Activated naive CD4-positive, alpha-beta T cell treated with anti-CD3 and anti-CD28 coated beads, Interleukin-2, amount 10 ng/mL, durations not matched to agents 7 days and 5 days (primary cell): ENCODE data around the gene DEPDC1B.
A peak's percentile ranks its signal among the peaks of the same experiment; 100 is the strongest.
"Not testable (repeated sequence)": the region's sequence is repeated elsewhere in the genome, so short reads cannot be mapped to it uniquely, and the experiment has no call there.

Experiments used
- CTCF ChIA-PET: fragments of 350-600 bp; sonication (Branson Sonifier 250); formaldehyde crosslinking; loops from one replicate; lab custom pipeline; 2021; ENCODE audit warnings: antibody characterized with exemption; lab: Charles Lee
- DNase-seq: peaks from one replicate; pipeline ENCODE4 v3.0.0-alpha.2; 2020
- H3K27ac Mint-ChIP-seq: one replicate; pipeline ENCODE4 v1.8.0; 2021; ENCODE audit warnings: mild to moderate bottlenecking, moderate library complexity, mixed read lengths
- H3K27me3 Mint-ChIP-seq: one replicate; pipeline ENCODE4 v1.8.0; 2021; ENCODE audit warnings: mild to moderate bottlenecking, mixed read lengths
- H3K36me3 Mint-ChIP-seq: one replicate; pipeline ENCODE4 v1.8.0; 2021; ENCODE audit warnings: mixed read lengths
- H3K4me1 Mint-ChIP-seq: one replicate; pipeline ENCODE4 v1.8.0; 2021; ENCODE audit warnings: mixed read lengths
- H3K4me3 Mint-ChIP-seq: one replicate; pipeline ENCODE4 v1.8.0; 2021; ENCODE audit warnings: mild to moderate bottlenecking, moderate library complexity, mixed read lengths
- H3K9me3 Mint-ChIP-seq: one replicate; pipeline ENCODE4 v1.8.0; 2021; ENCODE audit warnings: mixed read lengths

DEPDC1B gene

DNA sequence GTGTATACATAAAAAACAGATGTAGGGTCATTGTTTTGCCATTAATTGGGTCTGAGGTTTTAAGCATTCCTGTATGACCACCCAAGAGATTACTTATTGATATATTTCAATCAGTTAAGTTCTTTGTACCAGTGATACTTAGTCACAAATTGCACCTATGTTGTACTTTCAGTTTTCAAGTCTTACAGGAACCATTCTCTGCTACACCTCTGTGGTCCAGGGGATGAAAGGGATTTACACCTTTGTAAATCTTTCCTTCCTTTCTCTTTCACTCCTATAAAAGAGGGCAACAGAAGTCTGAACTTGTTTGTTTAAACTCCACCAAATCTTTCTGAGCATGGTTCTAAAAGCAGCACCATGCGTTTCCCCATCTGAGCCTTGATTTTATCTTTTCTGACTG is 86.1 kb downstream of the DEPDC1B start:
- no peak overlapping the region for H3K4me3 Mint-ChIP-seq
- peaks cover 39% of the 10 kb centered on the region for H3K36me3 Mint-ChIP-seq
- H3K9me3 Mint-ChIP-seq, result peaks cover 10% of the 10 kb centered on the region
- peaks cover 19% of the 10 kb centered on the region for H3K4me1 Mint-ChIP-seq
- CTCF ChIA-PET, result no interaction called here
- DNase-seq, result no peak
- H3K27ac Mint-ChIP-seq, result peak overlapping the region; percentile 80
- H3K27me3 Mint-ChIP-seq, result no peaks in the 10 kb centered on the region

DNA sequence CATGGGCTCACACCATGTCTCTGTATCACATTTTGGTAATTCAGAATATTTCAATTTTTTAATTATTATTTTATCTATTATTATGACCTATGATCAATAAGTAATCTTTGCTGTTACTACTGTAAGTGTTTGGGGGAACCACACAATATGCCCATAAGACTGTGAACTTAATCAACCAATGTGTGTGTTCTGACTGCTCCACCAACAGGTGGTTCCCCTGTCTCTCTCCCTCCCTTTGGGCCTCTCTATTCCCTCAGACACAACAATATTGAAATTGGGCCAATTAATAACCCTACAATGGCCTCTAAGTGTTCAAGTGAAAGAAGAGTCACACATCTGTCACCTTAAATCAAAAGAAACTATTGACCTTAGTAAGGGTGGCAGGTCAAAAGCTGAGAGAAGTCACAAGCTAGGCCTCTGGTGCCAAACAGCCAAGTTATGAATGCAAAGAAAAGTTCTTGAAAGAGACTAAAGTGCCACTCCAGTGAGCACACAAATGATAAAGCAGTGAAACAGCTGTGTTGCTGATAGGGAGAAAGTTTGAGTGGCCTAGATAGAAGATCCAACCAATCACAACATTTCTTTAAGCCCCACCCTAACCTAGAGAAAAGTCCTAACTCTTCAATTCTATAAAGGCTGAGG is 88.7 kb downstream of the DEPDC1B start:
- H3K9me3 Mint-ChIP-seq, result peaks cover 8% of the 10 kb centered on the region
- DNase-seq, result no peak
- CTCF ChIA-PET, result no interaction called here
- H3K27me3 Mint-ChIP-seq, result no peaks in the 10 kb centered on the region
- H3K4me1 Mint-ChIP-seq, result peaks cover 19% of the 10 kb centered on the region
- no peak overlapping the region for H3K4me3 Mint-ChIP-seq
- H3K27ac Mint-ChIP-seq, result no peak overlapping the region
- H3K36me3 Mint-ChIP-seq, result peaks cover 33% of the 10 kb centered on the region

DNA sequence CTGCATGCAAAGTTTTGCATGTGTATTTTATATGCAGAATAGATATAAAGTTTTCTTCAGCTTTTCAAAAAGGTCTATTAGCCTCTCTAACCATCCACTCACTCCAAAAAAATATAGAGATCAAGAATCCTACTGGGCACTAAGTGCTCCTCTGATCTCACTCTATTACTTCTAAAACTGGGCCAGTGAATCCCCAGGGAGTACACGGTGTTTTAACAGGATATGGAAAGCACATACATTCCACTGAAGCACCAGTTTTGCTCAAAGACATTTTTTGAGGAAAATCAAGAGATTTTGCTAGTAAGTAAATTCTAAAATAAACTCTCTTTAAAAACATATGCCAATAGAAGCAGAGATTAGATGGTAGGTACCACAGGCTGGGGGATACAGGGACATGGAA is 95.2 kb downstream of the DEPDC1B start:
- Mint-ChIP-seq H3K9me3 (no peaks in the 10 kb centered on the region), H3K4me1 (no peaks in the 10 kb centered on the region), H3K27ac (no peak overlapping the region), H3K27me3 (no peaks in the 10 kb centered on the region), H3K4me3 (no peak overlapping the region), H3K36me3 (peaks cover 32% of the 10 kb centered on the region)
- no peak for DNase-seq
- CTCF ChIA-PET, result no interaction called here

- H3K4me1 Mint-ChIP-seq, result peaks cover 32% of the 10 kb centered on the region
- peaks cover 42% of the 10 kb centered on the region for H3K36me3 Mint-ChIP-seq
- no peak overlapping the region for H3K27ac Mint-ChIP-seq
- H3K4me3 Mint-ChIP-seq, result no peak overlapping the region
- no peaks in the 10 kb centered on the region for H3K9me3 Mint-ChIP-seq
- CTCF ChIA-PET, result interaction anchor here (1.3 kb wide), 1 partner anchor 14 kb away, joined by 3 read pairs; no protein-coding TSS in a partner anchor
- peaks cover 4% of the 10 kb centered on the region for H3K27me3 Mint-ChIP-seq
- no peak for DNase-seq
These were observed 101.5 kb downstream of the DEPDC1B start for GRCh38 chr5:60598424-60598823.

DNA sequence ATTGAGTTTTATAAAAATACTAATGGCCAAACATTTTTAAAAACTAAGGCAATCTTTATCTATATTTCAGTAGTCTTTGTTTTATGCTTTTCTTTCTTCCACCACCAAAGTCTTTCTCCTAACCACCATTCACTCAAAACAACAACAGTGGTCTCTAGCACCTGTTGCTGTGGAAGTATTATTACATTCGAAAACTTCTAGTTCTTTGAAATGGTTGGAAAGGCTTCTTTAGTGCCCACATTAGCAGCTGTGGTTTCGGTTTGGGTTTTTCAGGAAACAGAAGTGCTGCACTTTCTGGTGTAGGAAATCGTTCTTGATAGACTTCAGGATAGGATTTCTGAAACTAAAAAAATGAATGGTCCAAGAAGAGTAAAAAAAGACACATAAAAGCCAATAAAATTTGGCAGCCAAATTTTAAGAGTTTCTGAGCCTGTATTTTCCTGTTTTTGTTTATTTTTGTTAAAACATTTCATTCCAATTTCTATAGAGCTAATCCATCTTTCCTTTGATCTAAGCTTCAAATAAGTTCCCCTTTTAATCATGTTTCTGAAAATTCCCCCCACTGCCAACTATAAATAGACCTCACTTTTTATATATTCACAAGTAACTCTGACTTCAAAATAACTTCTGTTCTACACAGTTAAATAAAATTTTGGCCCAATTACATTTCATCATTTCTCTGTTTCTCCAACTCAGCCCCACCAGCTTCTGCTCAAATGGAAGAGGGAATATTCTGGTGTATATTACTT is 102.2 kb downstream of the DEPDC1B start:
- H3K36me3 Mint-ChIP-seq, result peaks cover 37% of the 10 kb centered on the region
- CTCF ChIA-PET, result no interaction called here
- peak; percentile 65 for DNase-seq
- no peak overlapping the region for H3K4me3 Mint-ChIP-seq
- peaks cover 4% of the 10 kb centered on the region for H3K27me3 Mint-ChIP-seq
- H3K27ac Mint-ChIP-seq, result peak overlapping the region; percentile 3
- H3K9me3 Mint-ChIP-seq, result no peaks in the 10 kb centered on the region
- H3K4me1 Mint-ChIP-seq, result peaks cover 32% of the 10 kb centered on the region

DNA sequence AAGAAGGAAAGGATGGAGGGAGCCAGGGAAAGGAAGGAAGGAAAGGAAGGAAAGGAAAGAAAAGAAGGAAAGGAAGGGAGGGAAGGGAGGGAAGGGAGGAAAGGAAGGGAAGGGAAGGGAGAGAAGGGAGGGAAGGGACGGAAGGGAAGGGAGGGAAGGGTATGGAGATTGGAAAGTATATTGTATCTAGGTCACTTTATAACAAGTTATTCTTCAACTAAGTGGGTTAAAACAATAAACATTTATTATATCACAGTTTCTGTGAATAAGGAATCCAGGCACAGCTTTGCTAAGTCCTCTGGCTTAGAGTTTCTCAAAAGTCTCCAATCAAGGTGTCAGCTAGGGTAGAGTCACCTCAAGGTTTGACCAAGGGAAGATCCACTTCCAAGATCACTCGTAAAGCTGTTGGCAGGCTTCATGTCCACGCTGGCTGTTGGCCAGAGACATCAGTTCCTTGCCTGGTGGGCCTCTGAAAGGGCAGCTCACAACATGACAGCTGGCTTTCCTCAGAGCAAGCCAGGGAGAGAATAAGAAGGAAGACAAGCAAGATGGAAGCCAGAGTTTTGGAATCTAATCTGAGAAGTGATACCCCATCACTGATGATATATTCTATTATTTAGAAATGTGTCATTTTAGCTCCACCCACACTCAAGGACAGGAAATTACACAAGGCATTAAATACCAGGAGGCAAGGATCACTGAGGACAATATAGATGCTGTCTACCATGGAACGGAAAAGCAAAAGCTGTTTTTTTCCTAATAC is 105.1 kb downstream of the DEPDC1B start:
- Mint-ChIP-seq H3K36me3 (peaks cover 28% of the 10 kb centered on the region), H3K9me3 (no peaks in the 10 kb centered on the region), H3K4me3 (no peak overlapping the region), H3K27ac (no peak overlapping the region), H3K4me1 (peaks cover 32% of the 10 kb centered on the region), H3K27me3 (peaks cover 4% of the 10 kb centered on the region)
- CTCF ChIA-PET, result no interaction called here
- no peak for DNase-seq

GRCh38 chr5:60590172-60590571 is 109.8 kb downstream of the DEPDC1B start:
- Mint-ChIP-seq H3K4me1 (peaks cover 4% of the 10 kb centered on the region), H3K9me3 (no peaks in the 10 kb centered on the region), H3K27me3 (peaks cover 4% of the 10 kb centered on the region), H3K36me3 (peaks cover 13% of the 10 kb centered on the region), H3K4me3 (no peak overlapping the region), H3K27ac (no peak overlapping the region)
- no peak for DNase-seq
- CTCF ChIA-PET, result no interaction called here

DNA sequence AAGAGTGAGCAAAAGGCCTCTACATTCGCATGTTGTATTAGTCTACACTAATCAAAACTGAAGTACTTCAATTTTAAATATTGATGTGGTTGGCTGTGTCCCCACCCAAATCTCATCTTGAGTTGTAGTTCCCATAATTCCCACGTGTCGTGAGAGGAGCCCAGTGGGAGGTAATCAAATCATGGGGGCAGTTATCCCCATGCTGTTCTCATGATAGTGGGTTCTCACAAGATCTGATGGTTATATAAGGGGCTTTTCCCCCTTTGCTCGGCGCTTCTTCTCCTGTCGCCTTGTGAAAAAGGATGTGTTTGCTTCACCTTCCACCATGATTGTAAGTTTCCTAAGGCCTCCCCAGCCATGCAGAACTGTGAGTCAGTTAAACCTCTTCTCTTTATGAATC is 112.7 kb downstream of the DEPDC1B start:
- H3K27ac Mint-ChIP-seq, H3K27me3 Mint-ChIP-seq, H3K36me3 Mint-ChIP-seq, CTCF ChIA-PET, H3K4me1 Mint-ChIP-seq, DNase-seq, H3K4me3 Mint-ChIP-seq, H3K9me3 Mint-ChIP-seq: not testable (repeated sequence)

GRCh38 chr5:60586307-60586901 is 113.6 kb downstream of the DEPDC1B start:
- no peaks in the 10 kb centered on the region for H3K27me3 Mint-ChIP-seq
- H3K9me3 Mint-ChIP-seq, result no peaks in the 10 kb centered on the region
- H3K4me3 Mint-ChIP-seq, result no peak overlapping the region
- CTCF ChIA-PET, result no interaction called here
- DNase-seq, result no peak
- H3K4me1 Mint-ChIP-seq, result no peaks in the 10 kb centered on the region
- no peak overlapping the region for H3K27ac Mint-ChIP-seq
- H3K36me3 Mint-ChIP-seq, result peaks cover 4% of the 10 kb centered on the region

- DNase-seq, result no peak
- no peak overlapping the region for H3K4me3 Mint-ChIP-seq
- CTCF ChIA-PET, result no interaction called here
- no peak overlapping the region for H3K27ac Mint-ChIP-seq
- peaks cover 4% of the 10 kb centered on the region for H3K36me3 Mint-ChIP-seq
- H3K9me3 Mint-ChIP-seq, result no peaks in the 10 kb centered on the region
- no peaks in the 10 kb centered on the region for H3K4me1 Mint-ChIP-seq
- no peaks in the 10 kb centered on the region for H3K27me3 Mint-ChIP-seq
These were observed 114.3 kb downstream of the DEPDC1B start for GRCh38 chr5:60585618-60586017.

GRCh38 chr5:60584304-60584703 is 115.7 kb downstream of the DEPDC1B start:
- DNase-seq, result no peak
- Mint-ChIP-seq H3K27me3 (peaks cover 10% of the 10 kb centered on the region), H3K36me3 (no peaks in the 10 kb centered on the region), H3K4me3 (no peak overlapping the region), H3K9me3 (no peaks in the 10 kb centered on the region), H3K27ac (no peak overlapping the region), H3K4me1 (no peaks in the 10 kb centered on the region)
- CTCF ChIA-PET, result no interaction called here

DNA sequence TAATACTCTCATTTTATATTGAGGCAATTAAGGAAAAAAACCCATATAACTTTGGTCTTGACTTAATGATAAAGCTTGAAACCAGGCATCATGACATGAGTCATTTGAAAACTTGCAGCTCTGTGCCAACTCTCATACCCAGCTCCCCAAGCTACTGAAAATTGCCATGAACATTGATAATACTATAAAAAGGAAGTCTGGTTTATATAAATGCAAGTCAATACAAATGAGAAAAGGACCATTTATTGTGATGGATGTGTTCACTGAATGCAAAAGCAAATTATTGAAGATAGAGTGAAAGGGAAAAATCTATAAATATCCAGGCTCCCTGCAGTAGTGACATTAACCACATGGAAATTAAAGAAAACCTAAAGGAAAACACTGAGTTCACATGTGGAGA is 116.3 kb downstream of the DEPDC1B start:
- Mint-ChIP-seq H3K27me3 (peaks cover 11% of the 10 kb centered on the region), H3K9me3 (no peaks in the 10 kb centered on the region), H3K4me3 (no peak overlapping the region), H3K27ac (no peak overlapping the region), H3K36me3 (no peaks in the 10 kb centered on the region), H3K4me1 (no peaks in the 10 kb centered on the region)
- no peak for DNase-seq
- CTCF ChIA-PET, result no interaction called here

DNA sequence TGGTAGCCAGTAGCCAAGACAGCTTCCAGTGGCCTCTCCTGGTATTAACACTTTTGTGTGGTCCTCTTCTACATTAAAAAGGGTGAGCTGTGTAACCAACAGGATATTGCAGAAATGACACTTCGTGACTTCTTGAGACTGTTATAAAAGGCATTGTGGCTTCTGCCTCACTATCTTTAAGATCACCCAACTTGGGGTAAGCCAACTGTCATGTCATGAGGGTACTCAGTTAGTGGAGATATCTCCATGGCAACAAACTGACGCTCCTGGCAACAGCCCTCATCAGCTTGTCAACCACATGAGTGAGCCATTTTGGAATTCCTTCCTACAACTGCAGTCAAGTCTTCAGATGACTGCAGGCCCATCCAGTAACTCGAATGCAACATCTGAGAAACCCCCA is 121.7 kb downstream of the DEPDC1B start:
- CTCF ChIA-PET, result no interaction called here
- H3K27ac Mint-ChIP-seq, result no peak overlapping the region
- no peaks in the 10 kb centered on the region for H3K4me1 Mint-ChIP-seq

GRCh38 chr5:60577116-60577515 is 122.8 kb downstream of the DEPDC1B start:
- no peak overlapping the region for H3K27ac Mint-ChIP-seq
- H3K36me3 Mint-ChIP-seq, result no peaks in the 10 kb centered on the region
- peaks cover 16% of the 10 kb centered on the region for H3K9me3 Mint-ChIP-seq
- H3K4me1 Mint-ChIP-seq, result no peaks in the 10 kb centered on the region
- no peak overlapping the region for H3K4me3 Mint-ChIP-seq
- no peak for DNase-seq
- CTCF ChIA-PET, result no interaction called here
- H3K27me3 Mint-ChIP-seq, result peaks cover 16% of the 10 kb centered on the region

More for the DNA sequence above, 121.7 kb downstream of the DEPDC1B start:
- no peaks in the 10 kb centered on the region for H3K36me3 Mint-ChIP-seq
- no peak overlapping the region for H3K4me3 Mint-ChIP-seq
- H3K9me3 Mint-ChIP-seq, result peaks cover 16% of the 10 kb centered on the region
- no peak for DNase-seq
- H3K27me3 Mint-ChIP-seq, result peaks cover 16% of the 10 kb centered on the region
